HuH-7 (cell line): ENCODE measurements around the gene TMEM101.
A peak's percentile ranks its signal among the peaks of the same experiment; 100 is the strongest.
"Not testable (repeated sequence)": the region's sequence is repeated elsewhere in the genome, so short reads cannot be mapped to it uniquely, and the experiment has no call there.

Experiments used
- DNase-seq: peaks from one replicate; pipeline ENCODE4 v3.0.0; 2011; ENCODE audit warnings: low spot score

The TMEM101 gene

GRCh38 chr17:44014437-44015172 is at the start of gene TMEM101:
TMEM101 (minus strand) TSS chr17:44014963; CDS start chr17:44014952, 11 bp downstream.
- peak; percentile 96 for DNase-seq

GRCh38 chr17:44063704-44064639 is 49.2 kb upstream of the TMEM101 start:
- no peak for DNase-seq

- DNase-seq, result no peak
These were observed 48.1 kb upstream of the TMEM101 start for GRCh38 chr17:44062871-44063270.

- no peak for DNase-seq
These were observed 46.7 kb upstream of the TMEM101 start for GRCh38 chr17:44061446-44061845.

GRCh38 chr17:44059101-44059892 is 44.5 kb upstream of the TMEM101 start:
- DNase-seq, result no peak

GRCh38 chr17:44053125-44053872 is 38.5 kb upstream of the TMEM101 start:
- DNase-seq, result no peak

- DNase-seq, result no peak
These were observed 34.7 kb upstream of the TMEM101 start for GRCh38 chr17:44049294-44050060.

- not testable (repeated sequence) for DNase-seq
These were observed 32.1 kb upstream of the TMEM101 start for GRCh38 chr17:44046893-44047292.

- no peak for DNase-seq
These were observed 30.7 kb upstream of the TMEM101 start for GRCh38 chr17:44045486-44045885.

GRCh38 chr17:44044071-44044470 is 29.3 kb upstream of the TMEM101 start:
- no peak for DNase-seq

GRCh38 chr17:44043272-44043696 is 28.5 kb upstream of the TMEM101 start:
- no peak for DNase-seq

- DNase-seq, result no peak
These were observed 25.3 kb upstream of the TMEM101 start for GRCh38 chr17:44039829-44040635.

GRCh38 chr17:44038604-44039011 is 23.8 kb upstream of the TMEM101 start:
- DNase-seq, result no peak

- DNase-seq, result no peak
These were observed 22.7 kb upstream of the TMEM101 start for GRCh38 chr17:44037471-44037870.

- DNase-seq, result not testable (repeated sequence)
These were observed 19.9 kb upstream of the TMEM101 start for GRCh38 chr17:44034688-44035087.

GRCh38 chr17:44033861-44034408 is 19.2 kb upstream of the TMEM101 start:
- DNase-seq, result no peak

GRCh38 chr17:44030482-44030881 is 15.7 kb upstream of the TMEM101 start:
- DNase-seq, result no peak

GRCh38 chr17:44029736-44030135 is 15.0 kb upstream of the TMEM101 start:
- DNase-seq, result no peak

GRCh38 chr17:44024853-44025252 is 10.1 kb upstream of the TMEM101 start:
- no peak for DNase-seq
